ENCODE measurements around the gene TRAF7.

GRCh38 chr16:2226245-2226793 lies 70.7 kb downstream of the TRAF7 start:
- TF ChIP-seq, protein P1, sequence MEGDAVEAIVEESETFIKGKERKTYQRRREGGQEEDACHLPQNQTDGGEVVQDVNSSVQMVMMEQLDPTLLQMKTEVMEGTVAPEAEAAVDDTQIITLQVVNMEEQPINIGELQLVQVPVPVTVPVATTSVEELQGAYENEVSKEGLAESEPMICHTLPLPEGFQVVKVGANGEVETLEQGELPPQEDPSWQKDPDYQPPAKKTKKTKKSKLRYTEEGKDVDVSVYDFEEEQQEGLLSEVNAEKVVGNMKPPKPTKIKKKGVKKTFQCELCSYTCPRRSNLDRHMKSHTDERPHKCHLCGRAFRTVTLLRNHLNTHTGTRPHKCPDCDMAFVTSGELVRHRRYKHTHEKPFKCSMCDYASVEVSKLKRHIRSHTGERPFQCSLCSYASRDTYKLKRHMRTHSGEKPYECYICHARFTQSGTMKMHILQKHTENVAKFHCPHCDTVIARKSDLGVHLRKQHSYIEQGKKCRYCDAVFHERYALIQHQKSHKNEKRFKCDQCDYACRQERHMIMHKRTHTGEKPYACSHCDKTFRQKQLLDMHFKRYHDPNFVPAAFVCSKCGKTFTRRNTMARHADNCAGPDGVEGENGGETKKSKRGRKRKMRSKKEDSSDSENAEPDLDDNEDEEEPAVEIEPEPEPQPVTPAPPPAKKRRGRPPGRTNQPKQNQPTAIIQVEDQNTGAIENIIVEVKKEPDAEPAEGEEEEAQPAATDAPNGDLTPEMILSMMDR (conservative IDR thresholded peaks at IDR 0.05): no peak; the same call in 1 of the 2 replicates
- no peak for TF ChIP-seq ZFX (IDR thresholded peaks at IDR 0.05)
